ENCODE data around the gene MRPS9. TPM values are rescaled to one million over a fixed set of nuclear protein-coding genes. Genes with fewer than 3 reads are reported as not detected.

Gene MRPS9
- total RNA-seq, 1 experiment from 2014 or later, result 60.0 TPM

GRCh38 chr2:105099153-105099552, 61.3 kb downstream of the MRPS9 start:
- Histone ChIP-seq H3K9ac (ENCODE audit: extremely low read depth, insufficient read length, low read length) (no peak overlapping the region), H3K23me2 (ENCODE audit: insufficient read length, low read depth, low read length, poor library complexity, severe bottlenecking) (peaks cover 4% of the 10 kb centered on the region), H4K5ac (ENCODE audit: insufficient read length, low read depth, low read length) (no peak overlapping the region), H3K79me2 (ENCODE audit: insufficient read depth, low read length) (no peaks in the 10 kb centered on the region), H4K8ac (replicated peaks; ENCODE audit: insufficient read length, low read depth, low read length) (no peak overlapping the region), H2BK120ac (ENCODE audit: low read depth, low read length, poor library complexity, severe bottlenecking) (no peak overlapping the region), H3K9me3 (ENCODE audit: control insufficient read depth, low read depth, low read length) (no peaks in the 10 kb centered on the region), H3K27ac (ENCODE audit: insufficient read length, low read depth, low read length) (no peak overlapping the region), H2BK12ac (ENCODE audit: insufficient read length, low read depth, low read length) (no peak overlapping the region), H2AK5ac (ENCODE audit: insufficient read length, low read length) (no peak overlapping the region), H2BK5ac (ENCODE audit: insufficient read length, low read length) (no peak overlapping the region), H3T11ph (ENCODE audit: low read length) (no peak overlapping the region), H3K23ac (ENCODE audit: insufficient read length, low read depth, low read length) (no peak overlapping the region), H2BK20ac (ENCODE audit: low read depth, low read length, poor library complexity, severe bottlenecking) (no peak overlapping the region), H2AFZ (ENCODE audit: low read length) (no peak overlapping the region), H4K20me1 (ENCODE audit: control insufficient read depth, insufficient read depth, insufficient read length) (no peaks in the 10 kb centered on the region), H3K4me2 (ENCODE audit: insufficient read depth, insufficient read length, low read length) (no peak overlapping the region), H3K4ac (ENCODE audit: low read depth, low read length) (no peak overlapping the region), H4K91ac (ENCODE audit: insufficient read length, low read depth, low read length) (no peak overlapping the region), H3K56ac (ENCODE audit: insufficient read length, low read depth, low read length) (no peak overlapping the region), H3K79me1 (ENCODE audit: insufficient read depth, low read depth, low read length, poor library complexity, severe bottlenecking) (no peaks in the 10 kb centered on the region), H3K27me3 (ENCODE audit: insufficient read depth, low read length) (no peaks in the 10 kb centered on the region), H3K4me1 (ENCODE audit: insufficient read depth, low read length) (no peaks in the 10 kb centered on the region; the same call in 1 of the 2 replicates), H3K14ac (ENCODE audit: insufficient read depth, low read length) (no peak overlapping the region), H2BK15ac (ENCODE audit: low read depth, low read length) (no peak overlapping the region), H3K18ac (ENCODE audit: insufficient read length, low read depth, low read length) (no peak overlapping the region)
- H3K4me3 Mint-ChIP-seq, result no peak overlapping the region
- peaks cover 17% of the 10 kb centered on the region in 2 experiments for H3K4me1 Mint-ChIP-seq
- no CpG with 5 or more reads among the region's 1 CpG for WGBS (ENCODE audit: extremely low coverage, insufficient read length, low lambda C conversion rate)
- DNase-seq, result no peak
- no peaks in the 10 kb centered on the region for H3K9me3 Mint-ChIP-seq
- H3K27me3 Mint-ChIP-seq (ENCODE audit: low read depth), result peaks cover 3% of the 10 kb centered on the region
- peaks cover 25 to 48% (median 33%) of the 10 kb centered on the region in 3 experiments for H3K36me3 Mint-ChIP-seq (ENCODE audit: insufficient read depth in 1 of 3, low read depth in 3 of 3)
- no peak overlapping the region for H3K27ac Mint-ChIP-seq
- TF ChIP-seq, protein P1, sequence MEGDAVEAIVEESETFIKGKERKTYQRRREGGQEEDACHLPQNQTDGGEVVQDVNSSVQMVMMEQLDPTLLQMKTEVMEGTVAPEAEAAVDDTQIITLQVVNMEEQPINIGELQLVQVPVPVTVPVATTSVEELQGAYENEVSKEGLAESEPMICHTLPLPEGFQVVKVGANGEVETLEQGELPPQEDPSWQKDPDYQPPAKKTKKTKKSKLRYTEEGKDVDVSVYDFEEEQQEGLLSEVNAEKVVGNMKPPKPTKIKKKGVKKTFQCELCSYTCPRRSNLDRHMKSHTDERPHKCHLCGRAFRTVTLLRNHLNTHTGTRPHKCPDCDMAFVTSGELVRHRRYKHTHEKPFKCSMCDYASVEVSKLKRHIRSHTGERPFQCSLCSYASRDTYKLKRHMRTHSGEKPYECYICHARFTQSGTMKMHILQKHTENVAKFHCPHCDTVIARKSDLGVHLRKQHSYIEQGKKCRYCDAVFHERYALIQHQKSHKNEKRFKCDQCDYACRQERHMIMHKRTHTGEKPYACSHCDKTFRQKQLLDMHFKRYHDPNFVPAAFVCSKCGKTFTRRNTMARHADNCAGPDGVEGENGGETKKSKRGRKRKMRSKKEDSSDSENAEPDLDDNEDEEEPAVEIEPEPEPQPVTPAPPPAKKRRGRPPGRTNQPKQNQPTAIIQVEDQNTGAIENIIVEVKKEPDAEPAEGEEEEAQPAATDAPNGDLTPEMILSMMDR (conservative IDR thresholded peaks at IDR 0.05), result no peak
